Body of pancreas (tissue), 4 donors: ENCODE measurements around the gene ANTXR1. TPM values are rescaled to one million over a fixed set of nuclear protein-coding genes. Genes with fewer than 3 reads are reported as not detected.

Source experiments
- ATAC-seq: fragments of 150-250 bp; one replicate; pipeline ENCODE4 v1.9.1; 2016
- DNase-seq, 4 donors: peaks; one replicate each; pipeline ENCODE4 v3.0.0-alpha.2; 2019
- H3K27ac ChIP-seq, 4 donors: fragments of 200-600 bp; sonication (generic); 1 replicate in 3 of 4; 2 replicates in 1 of 4; pipeline versions ENCODE4 v1.5.1 to v1.6.1; 2016 to 2019; ENCODE audit warnings: mild to moderate bottlenecking in 1 of 4, mixed read lengths in 1 of 4, moderate library complexity in 1 of 4
- H3K27me3 ChIP-seq, 2 donors: fragments of 200-600 bp; sonication (generic); one replicate each; pipeline ENCODE4 v1.6.0; 2016; ENCODE audit warnings: mild to moderate bottlenecking in 1 of 2
- H3K36me3 ChIP-seq, 2 donors: fragments of 200-600 bp; sonication (generic); replicated peaks in 1 of 2; 2 replicates each; pipeline ENCODE4 v1.5.1; 2016; ENCODE audit warnings: low read depth in 2 of 2; ENCODE audit not compliant: insufficient read depth in 1 of 2
- H3K4me1 ChIP-seq: fragments of 200-600 bp; sonication (generic); one replicate; pipeline ENCODE4 v1.6.0; 2016
- H3K4me3 ChIP-seq, 2 donors: fragments of 200-600 bp; sonication (generic); 1 replicate in 1 of 2; 2 replicates in 1 of 2; pipeline ENCODE4 v1.5.1; 2016 to 2019
- H3K9me3 ChIP-seq, 3 donors: fragments of 200-600 bp; sonication (generic); 1 replicate in 2 of 3; 2 replicates in 1 of 3; pipeline ENCODE4 v1.5.1; 2016
- CTCF ChIP-seq, 7 experiments: fragments of 450-650 bp in 4 of 7; fragments of 200-600 bp in 3 of 7; sonication (generic) in 3 of 7; IDR thresholded peaks; one replicate each; pipeline ENCODE4 v1.5.1; 2016 to 2019; ENCODE audit warnings: antibody characterized with exemption in 7 of 7
- POLR2A ChIP-seq, 3 donors: fragments of 450-650 bp; IDR thresholded peaks; one replicate each; pipeline ENCODE4 v1.6.1; 2016; ENCODE audit warnings: antibody characterized with exemption in 3 of 3, mild to moderate bottlenecking in 2 of 3
- WGBS, 2 donors: methylation state at CpG; one replicate each; pipeline ENCODE4 v1.1.5; 2017; 5-methylcytosine and 5-hydroxymethylcytosine counted together
- intact Hi-C: fragments of 100-400 bp; cut with DNase I; formaldehyde crosslinking; loops from one replicate; pipeline ENCODE4 v1.15.1; 2023
- total RNA-seq, 2 donors: library from RNA; depleted of rRNA; stranded (reverse); fragments of >200 nt; gene quantifications; one replicate each; pipeline ENCODE4 v1.1.0, GENCODE V29; 2016

The ANTXR1 gene
- total RNA-seq, 2 donors from 2014 or later, result 9.3 to 11.2 TPM

DNA sequence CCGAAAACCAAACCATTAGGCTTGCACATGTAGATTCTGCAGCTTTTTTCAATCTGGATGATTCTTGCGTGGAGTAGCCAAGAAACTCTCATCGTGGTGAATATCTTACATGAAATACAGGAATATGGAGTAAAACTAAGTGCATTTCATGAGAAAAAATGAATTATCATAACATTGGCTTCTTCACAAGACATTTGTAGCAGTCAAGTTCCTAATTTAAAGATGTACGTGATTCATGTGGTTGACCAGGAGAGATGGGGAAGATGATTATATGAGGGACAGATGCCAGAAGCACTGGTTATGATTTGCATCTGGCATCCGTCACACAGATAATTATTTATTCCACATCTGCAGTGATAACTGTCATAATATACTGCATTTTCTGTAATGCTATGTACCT is 90.4 kb downstream of the ANTXR1 start:
- ATAC-seq (no peak), DNase-seq (no peak)
- Histone ChIP-seq H3K4me1 (no peaks in the 10 kb centered on the region), H3K36me3 (no peaks in the 10 kb centered on the region), H3K27me3 (no peaks in the 10 kb centered on the region), H3K9me3 (no peaks in the 10 kb centered on the region), H3K27ac (no peak overlapping the region), H3K4me3 (no peak overlapping the region)
- WGBS, 2 donors, result 83 to 84% methylated on average over 5 of the region's 5 CpGs
- intact Hi-C loops, result no loop called here
- TF ChIP-seq CTCF (IDR thresholded peaks at IDR 0.05), result no peak
- TF ChIP-seq POLR2A (IDR thresholded peaks at IDR 0.05), result no peak

GRCh38 chr2:69104261-69104660 is 91.3 kb downstream of the ANTXR1 start:
- Histone ChIP-seq H3K9me3 (no peaks in the 10 kb centered on the region), H3K27me3 (no peaks in the 10 kb centered on the region), H3K4me3 (no peak overlapping the region), H3K4me1 (no peaks in the 10 kb centered on the region), H3K27ac (no peak overlapping the region), H3K36me3 (no peaks in the 10 kb centered on the region)
- intact Hi-C loops, result no loop called here
- TF ChIP-seq POLR2A (IDR thresholded peaks at IDR 0.05) (no peak), CTCF (IDR thresholded peaks at IDR 0.05) (no peak)
- 69 to 75% methylated on average over 3 of the region's 3 CpGs for WGBS, 2 donors
- no peak for ATAC-seq
- DNase-seq, result no peak

- TF ChIP-seq POLR2A (IDR thresholded peaks at IDR 0.05) (no peak), CTCF (IDR thresholded peaks at IDR 0.05) (no peak)
- no peaks in the 10 kb centered on the region for H3K9me3 ChIP-seq
- no peaks in the 10 kb centered on the region for H3K36me3 ChIP-seq
- no peak for DNase-seq
- no peaks in the 10 kb centered on the region for H3K4me1 ChIP-seq
- no peak overlapping the region for H3K27ac ChIP-seq
- intact Hi-C loops, result no loop called here
- WGBS, 2 donors, result 60 to 77% methylated on average over 4 of the region's 4 CpGs
- H3K4me3 ChIP-seq, result no peak overlapping the region
- H3K27me3 ChIP-seq, result no peaks in the 10 kb centered on the region
- ATAC-seq, result no peak
Measured at GRCh38 chr2:69109255-69109654, 96.3 kb downstream of the ANTXR1 start.

DNA sequence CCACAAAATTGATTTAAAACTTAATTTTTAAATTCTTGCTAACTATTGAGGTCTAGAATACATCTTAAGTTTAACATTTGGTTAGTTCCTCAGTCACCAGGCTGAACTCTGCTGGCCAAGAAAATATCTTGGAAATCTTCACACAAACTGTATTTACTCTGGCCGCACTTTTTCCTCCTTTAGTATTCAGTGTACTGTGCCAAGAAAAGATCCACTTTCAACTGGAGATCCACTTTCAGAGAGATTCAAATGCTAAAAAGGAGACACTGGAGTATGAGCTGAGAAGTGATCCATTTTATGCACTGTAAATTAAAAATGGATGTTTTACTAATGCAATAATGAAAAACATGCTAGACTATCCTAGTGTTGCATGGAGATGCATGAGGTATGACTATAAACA is 98.1 kb downstream of the ANTXR1 start:
- WGBS, 2 donors, result 36 to 40% methylated on average over 1 of the region's 1 CpG

More for the DNA sequence above, 98.1 kb downstream of the ANTXR1 start:
- Histone ChIP-seq H3K9me3 (no peaks in the 10 kb centered on the region), H3K36me3 (no peaks in the 10 kb centered on the region), H3K27ac (no peak overlapping the region), H3K27me3 (no peaks in the 10 kb centered on the region), H3K4me1 (no peaks in the 10 kb centered on the region), H3K4me3 (no peak overlapping the region)
- ATAC-seq (no peak), DNase-seq (no peak)
- intact Hi-C loops, result no loop called here
- TF ChIP-seq CTCF (IDR thresholded peaks at IDR 0.05) (no peak), POLR2A (IDR thresholded peaks at IDR 0.05) (no peak)
